WTC11 (cell line): ENCODE measurements around the gene SGK2. TPM values are rescaled to one million over a fixed set of nuclear protein-coding genes. Genes with fewer than 3 reads are reported as not detected.

Experiments
- ATAC-seq: fragments of 200-7000 bp; cut with Tn5 transposase; 2 replicates; pipeline ENCODE4 v1.10.0; 2021; ENCODE audit warnings: mild to moderate bottlenecking, moderate library complexity
- CTCF ChIA-PET: fragments of 300-600 bp; sonication (Branson Sonifier 250); formaldehyde crosslinking; loops from one replicate; lab custom pipeline; 2021; ENCODE audit warnings: antibody characterized with exemption; lab: Charles Lee
- POLR2A ChIA-PET: fragments of 350-600 bp; sonication (Branson Sonifier 250); formaldehyde crosslinking; loops from one replicate; lab custom pipeline; 2021; ENCODE audit warnings: antibody characterized with exemption; lab: Charles Lee
- DNase-seq: peaks from one replicate; pipeline ENCODE4 v3.0.0; 2021; ENCODE audit warnings: low spot score
- H3K27ac Mint-ChIP-seq: 2 replicates; pipeline ENCODE4 v1.8.0; 2021; ENCODE audit warnings: mixed read lengths
- H3K27me3 Mint-ChIP-seq: 2 replicates; pipeline ENCODE4 v1.8.0; 2021; ENCODE audit warnings: low read depth, mild to moderate bottlenecking, moderate library complexity, mixed read lengths
- H3K36me3 Mint-ChIP-seq: 2 replicates; pipeline ENCODE4 v1.8.0; 2021; ENCODE audit warnings: mixed read lengths
- H3K4me1 Mint-ChIP-seq: 2 replicates; pipeline ENCODE4 v1.8.0; 2022; ENCODE audit warnings: mixed read lengths
- H3K4me3 Mint-ChIP-seq: 2 replicates; pipeline ENCODE4 v1.8.0; 2021; ENCODE audit warnings: mild to moderate bottlenecking, moderate library complexity, mixed read lengths
- H3K9me3 Mint-ChIP-seq: 2 replicates; pipeline ENCODE4 v1.8.0; 2021; ENCODE audit warnings: mixed read lengths
- CREM ChIP-seq: sonication (generic); formaldehyde crosslinking; IDR thresholded peaks from 2 replicates; pipeline ENCODE4 v1.8.1; 2022; ENCODE audit warnings: mild to moderate bottlenecking, missing genetic modification reagents, moderate library complexity
- E2F4 ChIP-seq: sonication (generic); formaldehyde crosslinking; IDR thresholded peaks from 2 replicates; pipeline ENCODE4 v1.8.1; 2022; ENCODE audit warnings: low read depth, mild to moderate bottlenecking, moderate library complexity, missing genetic modification reagents, borderline replicate concordance
- ESRRA ChIP-seq: sonication (generic); formaldehyde crosslinking; IDR thresholded peaks from 2 replicates; pipeline ENCODE4 v1.8.1; 2022; ENCODE audit warnings: mild to moderate bottlenecking, missing genetic modification reagents, borderline replicate concordance
- FOXJ3 ChIP-seq: sonication (generic); formaldehyde crosslinking; IDR thresholded peaks from 2 replicates; pipeline ENCODE4 v1.9.0; 2021; ENCODE audit warnings: missing genetic modification reagents, mild to moderate bottlenecking, borderline replicate concordance
- FOXP1 ChIP-seq: sonication (generic); formaldehyde crosslinking; IDR thresholded peaks from 2 replicates; pipeline ENCODE4 v1.8.0; 2022; ENCODE audit warnings: missing genetic modification reagents, mild to moderate bottlenecking, moderate library complexity, borderline replicate concordance
- NFYB ChIP-seq: sonication (generic); formaldehyde crosslinking; conservative IDR thresholded peaks from 2 replicates; pipeline ENCODE4 v1.8.0; 2022; ENCODE audit warnings: low read depth, missing genetic modification reagents
- NR1H2 ChIP-seq: sonication (generic); formaldehyde crosslinking; IDR thresholded peaks from 2 replicates; pipeline ENCODE4 v1.9.0; 2021; ENCODE audit warnings: mild to moderate bottlenecking, moderate library complexity, missing genetic modification reagents
- NR3C1 ChIP-seq: sonication (generic); formaldehyde crosslinking; conservative IDR thresholded peaks from 2 replicates; pipeline ENCODE4 v1.8.1; 2023; ENCODE audit warnings: low read depth, mild to moderate bottlenecking, missing genetic modification reagents
- RELA ChIP-seq: sonication (generic); formaldehyde crosslinking; IDR thresholded peaks from 2 replicates; pipeline ENCODE4 v1.8.1; 2022; ENCODE audit warnings: missing genetic modification reagents, mild to moderate bottlenecking, borderline replicate concordance
- RORB ChIP-seq: fragments of 250-450 bp; sonication (Bioruptor Pico); IDR thresholded peaks from 2 replicates; pipeline ENCODE4 v1.9.0; 2021; ENCODE audit warnings: mild to moderate bottlenecking
- SMAD4 ChIP-seq: sonication (generic); formaldehyde crosslinking; IDR thresholded peaks from 2 replicates; pipeline ENCODE4 v1.8.0; 2022; ENCODE audit warnings: mild to moderate bottlenecking, missing genetic modification reagents
- SOX15 ChIP-seq: fragments of 250-450 bp; sonication (Bioruptor Pico); IDR thresholded peaks from 2 replicates; pipeline ENCODE4 v1.9.0; 2021; ENCODE audit warnings: mild to moderate bottlenecking
- SP1 ChIP-seq: sonication (generic); formaldehyde crosslinking; conservative IDR thresholded peaks from 2 replicates; pipeline ENCODE4 v1.8.1; 2022; ENCODE audit warnings: missing genetic modification reagents
- TEAD1 ChIP-seq: sonication (generic); formaldehyde crosslinking; IDR thresholded peaks from 2 replicates; pipeline ENCODE4 v1.8.0; 2022; ENCODE audit warnings: mild to moderate bottlenecking, missing genetic modification reagents
- total RNA-seq: library from RNA; stranded (reverse); gene quantifications from 3 replicates; pipeline ENCODE4 v1.2.3, GENCODE V29; 2021
- TF ChIP-seq, protein P1 (sequence below): sonication (generic); formaldehyde crosslinking; IDR thresholded peaks from 2 replicates; pipeline ENCODE4 v1.8.0; 2023; ENCODE audit warnings: mild to moderate bottlenecking, missing genetic modification reagents
- TF ChIP-seq, protein P2 (sequence below): fragments of 250-450 bp; sonication (Bioruptor Pico); IDR thresholded peaks from 2 replicates; pipeline ENCODE4 v1.9.0; 2021; ENCODE audit warnings: mild to moderate bottlenecking
- TF ChIP-seq, protein P3 (sequence below): sonication (generic); formaldehyde crosslinking; conservative IDR thresholded peaks from 2 replicates; pipeline ENCODE4 v1.8.1; 2022; ENCODE audit warnings: mild to moderate bottlenecking, missing genetic modification reagents
- TF ChIP-seq, protein P4 (sequence below): sonication (generic); formaldehyde crosslinking; IDR thresholded peaks from 2 replicates; pipeline ENCODE4 v1.8.0; 2022; ENCODE audit warnings: mild to moderate bottlenecking, missing genetic modification reagents

The SGK2 gene
- total RNA-seq, 1 experiment from 2014 or later = 0.74 TPM

DNA sequence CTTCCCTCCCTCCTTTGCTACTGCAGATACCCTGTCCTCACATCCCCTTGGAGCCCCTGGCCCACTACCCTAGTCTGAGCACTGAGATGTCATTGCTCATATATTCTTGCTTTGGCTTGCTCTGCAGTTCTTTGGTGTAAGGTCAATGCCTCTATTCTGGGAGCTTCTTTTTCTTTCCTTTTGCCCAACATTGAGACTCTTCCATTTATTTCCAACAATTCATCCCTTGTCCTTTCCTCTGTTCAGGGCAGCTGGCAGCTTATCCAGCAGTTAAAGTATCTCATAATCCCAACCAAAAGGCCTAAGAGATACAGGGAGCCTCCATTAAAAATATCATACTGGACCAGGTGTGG, 27.8 kb upstream of the SGK2 start:
- DNase-seq (no peak), ATAC-seq (no peak)
- Mint-ChIP-seq H3K4me3 (no peak overlapping the region), H3K36me3 (no peaks in the 10 kb centered on the region), H3K27me3 (no peaks in the 10 kb centered on the region), H3K9me3 (no peaks in the 10 kb centered on the region), H3K4me1 (no peaks in the 10 kb centered on the region), H3K27ac (no peak overlapping the region)
- ChIA-PET POLR2A (no interaction called here), CTCF (interaction anchor here (1.5 kb wide), 1 partner anchor 82 kb away, joined by 6 read pairs; no protein-coding TSS in a partner anchor)
- TF ChIP-seq FOXJ3 (CRISPR knock-in tag) = no peak
- TF ChIP-seq SP1 (CRISPR knock-in tag) = no peak
- no peak for TF ChIP-seq NR1H2 (CRISPR knock-in tag)
- TF ChIP-seq SMAD4 (CRISPR knock-in tag) = no peak
- no peak for TF ChIP-seq NR3C1 (CRISPR knock-in tag)
- TF ChIP-seq SOX15 (CRISPR knock-in tag) = no peak
- TF ChIP-seq, protein P1, sequence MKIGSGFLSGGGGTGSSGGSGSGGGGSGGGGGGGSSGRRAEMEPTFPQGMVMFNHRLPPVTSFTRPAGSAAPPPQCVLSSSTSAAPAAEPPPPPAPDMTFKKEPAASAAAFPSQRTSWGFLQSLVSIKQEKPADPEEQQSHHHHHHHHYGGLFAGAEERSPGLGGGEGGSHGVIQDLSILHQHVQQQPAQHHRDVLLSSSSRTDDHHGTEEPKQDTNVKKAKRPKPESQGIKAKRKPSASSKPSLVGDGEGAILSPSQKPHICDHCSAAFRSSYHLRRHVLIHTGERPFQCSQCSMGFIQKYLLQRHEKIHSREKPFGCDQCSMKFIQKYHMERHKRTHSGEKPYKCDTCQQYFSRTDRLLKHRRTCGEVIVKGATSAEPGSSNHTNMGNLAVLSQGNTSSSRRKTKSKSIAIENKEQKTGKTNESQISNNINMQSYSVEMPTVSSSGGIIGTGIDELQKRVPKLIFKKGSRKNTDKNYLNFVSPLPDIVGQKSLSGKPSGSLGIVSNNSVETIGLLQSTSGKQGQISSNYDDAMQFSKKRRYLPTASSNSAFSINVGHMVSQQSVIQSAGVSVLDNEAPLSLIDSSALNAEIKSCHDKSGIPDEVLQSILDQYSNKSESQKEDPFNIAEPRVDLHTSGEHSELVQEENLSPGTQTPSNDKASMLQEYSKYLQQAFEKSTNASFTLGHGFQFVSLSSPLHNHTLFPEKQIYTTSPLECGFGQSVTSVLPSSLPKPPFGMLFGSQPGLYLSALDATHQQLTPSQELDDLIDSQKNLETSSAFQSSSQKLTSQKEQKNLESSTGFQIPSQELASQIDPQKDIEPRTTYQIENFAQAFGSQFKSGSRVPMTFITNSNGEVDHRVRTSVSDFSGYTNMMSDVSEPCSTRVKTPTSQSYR (CRISPR knock-in tag) = no peak
- no peak for TF ChIP-seq ESRRA (CRISPR knock-in tag)
- TF ChIP-seq RORB (CRISPR knock-in tag) = no peak
- no peak for TF ChIP-seq TEAD1 (CRISPR knock-in tag)
- TF ChIP-seq FOXP1 (CRISPR knock-in tag) = no peak

DNA sequence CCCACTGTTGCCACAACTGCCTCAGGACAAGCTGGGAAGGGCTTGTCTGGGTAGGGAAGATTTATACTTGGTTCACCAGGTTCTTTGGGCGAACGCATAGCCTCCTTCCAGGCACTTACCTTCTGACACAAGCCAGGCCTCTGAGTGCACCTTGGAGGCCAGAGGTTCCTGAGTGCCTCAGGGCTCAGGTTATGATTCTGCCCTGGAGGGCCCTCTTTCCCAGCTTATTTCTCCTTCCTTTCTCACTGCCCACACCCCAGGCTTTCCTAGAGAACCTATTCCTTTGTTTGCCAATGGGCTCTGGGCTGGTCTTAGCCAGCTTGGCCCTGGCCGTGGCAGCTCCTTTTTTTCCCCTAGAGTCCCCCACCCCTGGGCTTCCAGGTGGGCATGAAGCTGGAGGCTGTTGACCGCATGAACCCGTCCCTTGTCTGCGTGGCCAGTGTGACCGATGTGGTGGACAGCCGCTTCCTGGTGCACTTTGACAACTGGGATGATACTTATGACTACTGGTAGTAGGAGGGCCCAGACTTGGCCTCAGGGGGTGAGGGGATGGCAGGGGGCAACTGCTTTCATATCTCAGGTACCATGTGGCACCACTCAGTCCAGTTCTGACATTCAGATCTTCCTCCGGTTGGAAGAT, 26.3 kb upstream of the SGK2 start:
- H3K9me3 Mint-ChIP-seq = no peaks in the 10 kb centered on the region
- DNase-seq = no peak
- H3K27me3 Mint-ChIP-seq = no peaks in the 10 kb centered on the region
- TF ChIP-seq, protein P2, sequence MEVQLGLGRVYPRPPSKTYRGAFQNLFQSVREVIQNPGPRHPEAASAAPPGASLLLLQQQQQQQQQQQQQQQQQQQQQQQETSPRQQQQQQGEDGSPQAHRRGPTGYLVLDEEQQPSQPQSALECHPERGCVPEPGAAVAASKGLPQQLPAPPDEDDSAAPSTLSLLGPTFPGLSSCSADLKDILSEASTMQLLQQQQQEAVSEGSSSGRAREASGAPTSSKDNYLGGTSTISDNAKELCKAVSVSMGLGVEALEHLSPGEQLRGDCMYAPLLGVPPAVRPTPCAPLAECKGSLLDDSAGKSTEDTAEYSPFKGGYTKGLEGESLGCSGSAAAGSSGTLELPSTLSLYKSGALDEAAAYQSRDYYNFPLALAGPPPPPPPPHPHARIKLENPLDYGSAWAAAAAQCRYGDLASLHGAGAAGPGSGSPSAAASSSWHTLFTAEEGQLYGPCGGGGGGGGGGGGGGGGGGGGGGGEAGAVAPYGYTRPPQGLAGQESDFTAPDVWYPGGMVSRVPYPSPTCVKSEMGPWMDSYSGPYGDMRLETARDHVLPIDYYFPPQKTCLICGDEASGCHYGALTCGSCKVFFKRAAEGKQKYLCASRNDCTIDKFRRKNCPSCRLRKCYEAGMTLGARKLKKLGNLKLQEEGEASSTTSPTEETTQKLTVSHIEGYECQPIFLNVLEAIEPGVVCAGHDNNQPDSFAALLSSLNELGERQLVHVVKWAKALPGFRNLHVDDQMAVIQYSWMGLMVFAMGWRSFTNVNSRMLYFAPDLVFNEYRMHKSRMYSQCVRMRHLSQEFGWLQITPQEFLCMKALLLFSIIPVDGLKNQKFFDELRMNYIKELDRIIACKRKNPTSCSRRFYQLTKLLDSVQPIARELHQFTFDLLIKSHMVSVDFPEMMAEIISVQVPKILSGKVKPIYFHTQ (CRISPR knock-in tag) = no peak
- TF ChIP-seq FOXP1 (CRISPR knock-in tag) (no peak), CREM (CRISPR knock-in tag) (no peak), E2F4 (CRISPR knock-in tag) (no peak)
- ATAC-seq = no peak
- ChIA-PET POLR2A (no interaction called here), CTCF (no interaction called here)
- peaks cover 5% of the 10 kb centered on the region; the same call in 1 of the 2 replicates for H3K36me3 Mint-ChIP-seq
- no peak overlapping the region for H3K27ac Mint-ChIP-seq
- H3K4me1 Mint-ChIP-seq = no peaks in the 10 kb centered on the region
- no peak overlapping the region for H3K4me3 Mint-ChIP-seq

DNA sequence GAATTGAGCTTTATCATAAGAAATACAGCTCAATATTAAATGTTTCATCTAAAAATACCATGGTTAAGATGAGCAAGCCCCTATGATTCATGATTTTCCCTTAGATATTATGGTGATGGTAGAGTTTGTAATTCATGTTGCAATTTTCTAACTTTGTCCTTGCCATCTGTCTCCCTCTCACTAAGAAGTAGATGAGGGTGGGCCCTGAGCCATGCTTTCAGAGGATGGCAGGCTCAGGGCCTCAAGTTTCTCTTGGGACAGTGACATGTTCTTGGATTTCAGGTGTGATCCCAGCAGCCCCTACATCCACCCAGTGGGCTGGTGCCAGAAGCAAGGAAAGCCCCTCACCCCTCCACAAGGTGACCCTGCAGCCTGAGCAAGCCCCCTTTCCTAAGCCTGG, 25.8 kb upstream of the SGK2 start:
- ChIA-PET CTCF (no interaction called here), POLR2A (no interaction called here)
- no peak for ATAC-seq
- Mint-ChIP-seq H3K27ac (no peak overlapping the region), H3K27me3 (no peaks in the 10 kb centered on the region), H3K4me3 (no peak overlapping the region), H3K9me3 (no peaks in the 10 kb centered on the region), H3K36me3 (peaks cover 5% of the 10 kb centered on the region; the same call in 1 of the 2 replicates), H3K4me1 (no peaks in the 10 kb centered on the region)
- TF ChIP-seq RELA (CRISPR knock-in tag) = no peak
- no peak for TF ChIP-seq TEAD1 (CRISPR knock-in tag)
- TF ChIP-seq, protein P3, sequence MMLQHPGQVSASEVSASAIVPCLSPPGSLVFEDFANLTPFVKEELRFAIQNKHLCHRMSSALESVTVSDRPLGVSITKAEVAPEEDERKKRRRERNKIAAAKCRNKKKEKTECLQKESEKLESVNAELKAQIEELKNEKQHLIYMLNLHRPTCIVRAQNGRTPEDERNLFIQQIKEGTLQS (CRISPR knock-in tag) = no peak
- TF ChIP-seq, protein P4, sequence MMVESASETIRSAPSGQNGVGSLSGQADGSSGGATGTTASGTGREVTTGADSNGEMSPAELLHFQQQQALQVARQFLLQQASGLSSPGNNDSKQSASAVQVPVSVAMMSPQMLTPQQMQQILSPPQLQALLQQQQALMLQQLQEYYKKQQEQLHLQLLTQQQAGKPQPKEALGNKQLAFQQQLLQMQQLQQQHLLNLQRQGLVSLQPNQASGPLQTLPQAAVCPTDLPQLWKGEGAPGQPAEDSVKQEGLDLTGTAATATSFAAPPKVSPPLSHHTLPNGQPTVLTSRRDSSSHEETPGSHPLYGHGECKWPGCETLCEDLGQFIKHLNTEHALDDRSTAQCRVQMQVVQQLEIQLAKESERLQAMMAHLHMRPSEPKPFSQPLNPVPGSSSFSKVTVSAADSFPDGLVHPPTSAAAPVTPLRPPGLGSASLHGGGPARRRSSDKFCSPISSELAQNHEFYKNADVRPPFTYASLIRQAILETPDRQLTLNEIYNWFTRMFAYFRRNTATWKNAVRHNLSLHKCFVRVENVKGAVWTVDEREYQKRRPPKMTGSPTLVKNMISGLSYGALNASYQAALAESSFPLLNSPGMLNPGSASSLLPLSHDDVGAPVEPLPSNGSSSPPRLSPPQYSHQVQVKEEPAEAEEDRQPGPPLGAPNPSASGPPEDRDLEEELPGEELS (CRISPR knock-in tag) = no peak
- TF ChIP-seq NFYB (CRISPR knock-in tag) = no peak
- no peak for TF ChIP-seq SMAD4 (CRISPR knock-in tag)
- no peak for DNase-seq
